Measurements from ENCODE around the gene ASTN2. TPM values are rescaled to one million over a fixed set of nuclear protein-coding genes. Genes with fewer than 3 reads are reported as not detected.

ASTN2 gene
- total and polyA plus RNA-seq, 2 experiments from 2014 or later = 5.8 to 7.5 TPM

DNA sequence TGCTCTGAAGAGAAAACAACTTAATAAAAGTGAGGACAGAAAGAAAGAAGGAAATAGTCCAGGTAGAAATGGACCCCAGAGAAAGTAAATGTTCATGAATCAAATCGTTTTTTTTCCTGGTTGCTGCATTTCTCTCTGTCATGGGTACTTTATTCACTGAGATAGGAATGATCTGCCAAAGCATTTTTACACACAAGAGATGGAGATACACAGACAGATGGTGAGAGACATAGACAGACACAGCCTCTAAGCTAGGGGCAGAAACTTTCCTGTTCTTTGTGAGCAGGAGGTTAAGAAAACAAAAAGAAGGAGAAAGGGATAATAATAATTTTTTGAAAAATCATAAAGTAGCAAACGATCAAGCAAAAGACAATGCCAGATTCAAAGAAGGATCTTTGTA is 73.7 kb downstream of the ASTN2 start:
- no peak overlapping the region for H3K27ac ChIP-seq

DNA sequence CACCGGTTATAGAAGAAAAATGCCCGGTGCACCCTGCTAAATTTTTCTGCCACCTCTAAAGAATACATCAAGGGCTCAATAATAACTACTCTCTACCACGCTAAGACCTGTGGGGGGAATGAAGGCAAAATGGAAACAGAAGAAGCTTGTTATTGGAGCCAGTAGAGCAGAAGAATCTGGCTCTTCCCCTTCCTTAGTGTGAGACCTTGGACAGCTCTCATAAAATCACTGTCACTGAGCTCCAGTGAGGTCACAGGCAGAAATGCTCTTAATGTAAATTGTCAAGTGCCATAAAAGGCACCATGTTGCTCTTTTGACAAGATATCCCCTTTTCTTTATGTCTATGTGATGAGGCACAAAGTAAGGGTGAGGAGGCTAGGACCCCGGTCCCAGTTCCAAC is 74.4 kb downstream of the ASTN2 start:
- Histone ChIP-seq H3K9me2 (ENCODE audit: insufficient read depth) (no peaks in the 10 kb centered on the region), H3K4me2 (ENCODE audit: unreplicated experiment) (no peak overlapping the region), H3K27ac (no peak overlapping the region), H3K36me3 (ENCODE audit: low read depth) (no peaks in the 10 kb centered on the region), H3F3A (ENCODE audit: insufficient read depth) (no peaks in the 10 kb centered on the region), H2AFZ (no peak overlapping the region), H3K79me2 (ENCODE audit: insufficient read depth) (no peaks in the 10 kb centered on the region), H3K9me3 (ENCODE audit: low read depth) (no peaks in the 10 kb centered on the region), H3K4me3 (no peak overlapping the region), H3K4me1 (ENCODE audit: insufficient read depth) (no peaks in the 10 kb centered on the region), H3K27me3 (replicated peaks; ENCODE audit: insufficient read depth) (no peaks in the 10 kb centered on the region), H4K20me1 (ENCODE audit: insufficient read depth) (no peaks in the 10 kb centered on the region; the same call in 1 of the 2 replicates), H3K9ac (no peak overlapping the region)
- DNase-seq = no peak
- in situ Hi-C loops (cut with MboI) = no loop called here
- TF ChIP-seq EZH2phosphoT487 (IDR thresholded peaks at IDR 0.05; ENCODE audit: insufficient read depth, low read depth) = no peak
- no peak for TF ChIP-seq EZH2 (IDR thresholded peaks at IDR 0.05; ENCODE audit: insufficient read depth, poor library complexity, severe bottlenecking)
- WGBS, 2 experiments (ENCODE audit: low coverage in 1 of 2, low lambda C conversion rate in 2 of 2, missing lambda C conversion rate in 2 of 2) = 37 to 47% methylated on average over 4 of the region's 4 CpGs

More for the DNA sequence above, 73.7 kb downstream of the ASTN2 start:
- Histone ChIP-seq H3K9ac (no peak overlapping the region), H3K4me1 (ENCODE audit: insufficient read depth) (no peaks in the 10 kb centered on the region), H2AFZ (no peak overlapping the region), H3K4me2 (ENCODE audit: unreplicated experiment) (no peak overlapping the region), H3K27me3 (replicated peaks; ENCODE audit: insufficient read depth) (no peaks in the 10 kb centered on the region), H4K20me1 (ENCODE audit: insufficient read depth) (no peaks in the 10 kb centered on the region; the same call in 1 of the 2 replicates), H3K4me3 (no peak overlapping the region), H3K79me2 (ENCODE audit: insufficient read depth) (no peaks in the 10 kb centered on the region), H3K9me2 (ENCODE audit: insufficient read depth) (no peaks in the 10 kb centered on the region), H3K36me3 (ENCODE audit: low read depth) (no peaks in the 10 kb centered on the region), H3F3A (ENCODE audit: insufficient read depth) (no peaks in the 10 kb centered on the region), H3K9me3 (ENCODE audit: low read depth) (no peaks in the 10 kb centered on the region)
- no peak for DNase-seq
- 19 to 24% methylated on average over 2 of the region's 2 CpGs for WGBS, 2 experiments (ENCODE audit: low coverage in 1 of 2, low lambda C conversion rate in 2 of 2, missing lambda C conversion rate in 2 of 2)
- in situ Hi-C loops (cut with MboI) = no loop called here
- TF ChIP-seq EZH2 (IDR thresholded peaks at IDR 0.05; ENCODE audit: insufficient read depth, poor library complexity, severe bottlenecking) (no peak), EZH2phosphoT487 (IDR thresholded peaks at IDR 0.05; ENCODE audit: insufficient read depth, low read depth) (no peak)

DNA sequence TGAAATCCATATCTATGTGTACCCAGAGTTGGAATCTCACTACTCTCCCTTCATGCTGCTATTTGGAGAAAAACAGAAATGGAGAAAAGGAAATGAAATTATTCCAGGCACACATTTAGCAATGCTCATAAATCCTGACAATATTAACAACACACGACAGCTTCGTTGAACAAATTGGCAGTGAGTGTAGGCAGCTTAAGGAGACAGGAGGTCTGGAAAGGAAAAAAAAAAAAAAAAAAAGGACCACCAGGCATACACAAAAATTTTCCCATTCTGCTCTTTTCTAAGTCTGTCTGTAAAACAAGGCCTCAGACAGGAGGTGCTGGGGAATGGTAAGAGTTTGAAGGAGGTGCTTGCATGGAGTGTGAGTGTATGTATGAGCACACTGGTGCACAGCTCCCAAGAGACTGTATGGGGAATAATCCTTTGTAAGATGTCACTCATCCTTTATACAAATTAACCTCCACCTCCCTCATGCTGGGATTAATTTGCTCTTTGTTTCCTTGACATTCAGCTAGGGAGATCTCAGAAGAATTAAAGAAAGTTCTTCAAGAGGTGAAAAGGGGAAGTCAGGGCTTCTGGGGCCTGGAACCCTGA is 78.9 kb downstream of the ASTN2 start:
- Histone ChIP-seq H3K9me2 (ENCODE audit: insufficient read depth) (no peaks in the 10 kb centered on the region), H3F3A (ENCODE audit: insufficient read depth) (no peaks in the 10 kb centered on the region), H3K4me2 (ENCODE audit: unreplicated experiment) (no peak overlapping the region), H4K20me1 (ENCODE audit: insufficient read depth) (no peaks in the 10 kb centered on the region; the same call in 1 of the 2 replicates), H3K4me1 (ENCODE audit: insufficient read depth) (no peaks in the 10 kb centered on the region), H3K9ac (no peak overlapping the region), H3K27ac (no peak overlapping the region), H2AFZ (no peak overlapping the region), H3K79me2 (ENCODE audit: insufficient read depth) (no peaks in the 10 kb centered on the region), H3K4me3 (no peak overlapping the region), H3K27me3 (replicated peaks; ENCODE audit: insufficient read depth) (no peaks in the 10 kb centered on the region), H3K9me3 (ENCODE audit: low read depth) (no peaks in the 10 kb centered on the region), H3K36me3 (ENCODE audit: low read depth) (no peaks in the 10 kb centered on the region)
- in situ Hi-C loops (cut with MboI) = no loop called here
- 0 to 3% methylated on average over 2 of the region's 2 CpGs for WGBS, 2 experiments (ENCODE audit: low coverage in 1 of 2, low lambda C conversion rate in 2 of 2, missing lambda C conversion rate in 2 of 2)
- TF ChIP-seq EZH2 (IDR thresholded peaks at IDR 0.05; ENCODE audit: insufficient read depth, poor library complexity, severe bottlenecking) = no peak
- TF ChIP-seq EZH2phosphoT487 (IDR thresholded peaks at IDR 0.05; ENCODE audit: insufficient read depth, low read depth) = no peak
- DNase-seq = no peak

DNA sequence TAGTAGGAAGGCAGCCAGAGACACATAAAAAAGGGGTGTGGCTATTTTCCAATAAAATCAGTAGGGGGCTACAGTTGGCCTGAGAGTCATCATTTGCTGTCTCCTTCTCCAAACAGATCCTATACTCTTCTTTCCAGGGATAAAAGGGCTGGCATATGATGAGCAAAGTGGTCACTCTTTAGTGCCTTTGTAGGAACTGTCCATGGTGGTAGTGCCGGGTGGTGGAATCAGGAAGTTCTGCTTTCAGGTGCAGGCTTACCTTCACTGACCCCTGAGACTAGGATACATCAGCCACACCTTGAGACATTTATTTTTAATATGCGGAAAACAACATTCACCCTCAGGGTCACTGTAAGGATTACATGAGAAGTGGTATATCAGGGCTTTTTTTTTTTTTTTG is 80.8 kb downstream of the ASTN2 start:
- no peaks in the 10 kb centered on the region for H4K20me1 ChIP-seq (ENCODE audit: insufficient read depth)
- 37 to 46% methylated on average over 2 of the region's 2 CpGs for WGBS, 2 experiments (ENCODE audit: low coverage in 1 of 2, low lambda C conversion rate in 2 of 2, missing lambda C conversion rate in 2 of 2)

More for the DNA sequence above, 80.8 kb downstream of the ASTN2 start:
- Histone ChIP-seq H3K9ac (no peak overlapping the region), H3K9me2 (ENCODE audit: insufficient read depth) (no peaks in the 10 kb centered on the region), H3K27ac (no peak overlapping the region), H3K4me1 (ENCODE audit: insufficient read depth) (no peaks in the 10 kb centered on the region), H3K36me3 (ENCODE audit: low read depth) (no peaks in the 10 kb centered on the region), H3K79me2 (ENCODE audit: insufficient read depth) (no peaks in the 10 kb centered on the region), H3K27me3 (replicated peaks; ENCODE audit: insufficient read depth) (no peaks in the 10 kb centered on the region), H3F3A (ENCODE audit: insufficient read depth) (no peaks in the 10 kb centered on the region), H3K9me3 (ENCODE audit: low read depth) (no peaks in the 10 kb centered on the region), H3K4me2 (ENCODE audit: unreplicated experiment) (no peak overlapping the region), H2AFZ (no peak overlapping the region), H3K4me3 (no peak overlapping the region)
- in situ Hi-C loops (cut with MboI) = no loop called here
- no peak for DNase-seq
- no peak for TF ChIP-seq EZH2 (IDR thresholded peaks at IDR 0.05; ENCODE audit: insufficient read depth, poor library complexity, severe bottlenecking)
- no peak for TF ChIP-seq EZH2phosphoT487 (IDR thresholded peaks at IDR 0.05; ENCODE audit: insufficient read depth, low read depth)

Data from GM23248 (cell line).